Measurements from ENCODE around the gene WFS1.

WFS1 gene

GRCh38 chr4:6300359-6300758, 30.7 kb downstream of the WFS1 start:
- DNase-seq (ENCODE audit: low spot score) = no peak

- no peak for DNase-seq (ENCODE audit: low spot score)
Observed at GRCh38 chr4:6301051-6301731, 31.5 kb downstream of the WFS1 start.

GRCh38 chr4:6301732-6302442, 32.2 kb downstream of the WFS1 start:
- DNase-seq (ENCODE audit: low spot score) = no peak

GRCh38 chr4:6302869-6303268, 33.2 kb downstream of the WFS1 start:
- no peak for DNase-seq (ENCODE audit: low spot score)

GRCh38 chr4:6303943-6304342, 34.3 kb downstream of the WFS1 start:
- DNase-seq (ENCODE audit: low spot score) = no peak

- no peak for DNase-seq (ENCODE audit: low spot score)
Observed at GRCh38 chr4:6306299-6306698, 36.6 kb downstream of the WFS1 start.

- DNase-seq (ENCODE audit: low spot score) = no peak
Observed at GRCh38 chr4:6307230-6307629, 37.6 kb downstream of the WFS1 start.

- DNase-seq (ENCODE audit: low spot score) = no peak
Observed at GRCh38 chr4:6307891-6308290, 38.2 kb downstream of the WFS1 start.

- DNase-seq (ENCODE audit: low spot score) = peak; percentile 48
Observed at GRCh38 chr4:6308899-6309643, 39.4 kb downstream of the WFS1 start.

- DNase-seq (ENCODE audit: low spot score) = no peak
Observed at GRCh38 chr4:6309777-6310176, 40.1 kb downstream of the WFS1 start.

GRCh38 chr4:6313216-6313615, 43.6 kb downstream of the WFS1 start:
- no peak for DNase-seq (ENCODE audit: low spot score)

- DNase-seq (ENCODE audit: low spot score) = no peak
Observed at GRCh38 chr4:6316461-6317003, 46.9 kb downstream of the WFS1 start.

GRCh38 chr4:6318206-6318605, 48.6 kb downstream of the WFS1 start:
- DNase-seq (ENCODE audit: low spot score) = no peak

GRCh38 chr4:6319530-6320150, 50.0 kb downstream of the WFS1 start:
- DNase-seq (ENCODE audit: low spot score) = no peak

- DNase-seq (ENCODE audit: low spot score) = no peak
Observed at GRCh38 chr4:6320663-6321062, 51.0 kb downstream of the WFS1 start.

GRCh38 chr4:6321361-6321760, 51.7 kb downstream of the WFS1 start:
- DNase-seq (ENCODE audit: low spot score) = no peak

- no peak for DNase-seq (ENCODE audit: low spot score)
Observed at GRCh38 chr4:6322067-6322760, 52.6 kb downstream of the WFS1 start.

- no peak for DNase-seq (ENCODE audit: low spot score)
Observed at GRCh38 chr4:6322761-6323566, 53.3 kb downstream of the WFS1 start.

GRCh38 chr4:6324461-6324998, 54.9 kb downstream of the WFS1 start:
- DNase-seq (ENCODE audit: low spot score) = no peak

- no peak for DNase-seq (ENCODE audit: low spot score)
Observed at GRCh38 chr4:6324999-6325787, 55.5 kb downstream of the WFS1 start.
